HEK293T (cell line): Measurements from ENCODE around the gene CCNJ.

Experiments used
- CTCF ChIA-PET: fragments of 350-600 bp; formaldehyde crosslinking; extraction: SDS; loops from one replicate; lab custom pipeline; 2021; ENCODE audit warnings: antibody characterized with exemption, inconsistent platforms; lab: Yijun Ruan, JAX
- POLR2A ChIA-PET: fragments of 350-600 bp; formaldehyde crosslinking; extraction: SDS; loops from one replicate; lab custom pipeline; 2020; ENCODE audit warnings: antibody characterized with exemption, inconsistent platforms; lab: Yijun Ruan, JAX
- DNase-seq: peaks from one replicate; pipeline ENCODE4 v3.0.0; 2012; ENCODE audit warnings: mixed read lengths; ENCODE audit errors: extremely low spot score
- ARNT ChIP-seq: fragments of 450-650 bp; IDR thresholded peaks from 2 replicates; pipeline ENCODE4 v1.6.1; 2017; ENCODE audit warnings: mild to moderate bottlenecking
- BHLHE40 ChIP-seq: fragments of 450-650 bp; IDR thresholded peaks from 2 replicates; pipeline ENCODE4 v1.6.1; 2016; ENCODE audit warnings: mild to moderate bottlenecking, moderate library complexity, borderline replicate concordance
- CTBP1 ChIP-seq: fragments of 450-650 bp; IDR thresholded peaks from 2 replicates; pipeline ENCODE4 v1.6.1; 2016; ENCODE audit warnings: borderline replicate concordance
- ELF4 ChIP-seq: fragments of 450-650 bp; IDR thresholded peaks from 2 replicates; pipeline ENCODE4 v1.6.1; 2017; ENCODE audit warnings: antibody characterized with exemption
- FOXA1 ChIP-seq: fragments of 450-650 bp; IDR thresholded peaks from 2 replicates; pipeline ENCODE4 v1.6.1; 2016; ENCODE audit warnings: mild to moderate bottlenecking
- FOXK2 ChIP-seq: fragments of 450-650 bp; IDR thresholded peaks from 2 replicates; pipeline ENCODE4 v1.6.1; 2016; ENCODE audit warnings: mild to moderate bottlenecking
- FOXM1 ChIP-seq: fragments of 450-650 bp; IDR thresholded peaks from 2 replicates; pipeline ENCODE4 v1.6.1; 2017; ENCODE audit warnings: mild to moderate bottlenecking, borderline replicate concordance
- HDGF ChIP-seq: fragments of 450-650 bp; IDR thresholded peaks from 2 replicates; pipeline ENCODE4 v1.6.1; 2017; ENCODE audit warnings: antibody characterized with exemption, borderline replicate concordance
- L3MBTL2 ChIP-seq: fragments of 450-650 bp; conservative IDR thresholded peaks from 2 replicates; pipeline ENCODE4 v1.6.1; 2016; ENCODE audit warnings: mild to moderate bottlenecking
- LEF1 ChIP-seq: fragments of 450-650 bp; IDR thresholded peaks from 2 replicates; pipeline ENCODE4 v1.6.1; 2017; ENCODE audit warnings: mild to moderate bottlenecking, borderline replicate concordance
- NFRKB ChIP-seq: fragments of 450-650 bp; IDR thresholded peaks from 2 replicates; pipeline ENCODE4 v1.6.1; 2016; ENCODE audit warnings: mild to moderate bottlenecking, moderate library complexity
- PKNOX1 ChIP-seq: fragments of 450-650 bp; IDR thresholded peaks from 2 replicates; pipeline ENCODE4 v1.6.1; 2016
- SP1 ChIP-seq: fragments of 450-650 bp; IDR thresholded peaks from 2 replicates; pipeline ENCODE4 v1.6.1; 2017
- SUZ12 ChIP-seq: fragments of 450-650 bp; IDR thresholded peaks from 2 replicates; pipeline ENCODE4 v1.6.1; 2016; ENCODE audit warnings: mild to moderate bottlenecking
- TARDBP ChIP-seq: fragments of 450-650 bp; IDR thresholded peaks from 2 replicates; pipeline ENCODE4 v1.6.1; 2016
- ZNF384 ChIP-seq: fragments of 450-650 bp; IDR thresholded peaks from 2 replicates; pipeline ENCODE4 v1.6.1; 2016

Gene CCNJ

GRCh38 chr10:96075977-96076376, 32.6 kb downstream of the CCNJ start:
- POLR2A ChIA-PET: interaction anchor here (1.4 to 3.1 kb wide), 3 partner anchors 11 to 54 kb away, joined by 4 to 13 read pairs (median 6); partner anchors contain the start of gene ZNF518A
- DNase-seq: no peak
- TF ChIP-seq CTBP1: no peak
- no peak for TF ChIP-seq ELF4
- TF ChIP-seq FOXM1: no peak
- no peak for TF ChIP-seq SUZ12
- no peak for TF ChIP-seq ZNF384
- CTCF ChIA-PET: no interaction called here

- ChIA-PET CTCF (no interaction called here), POLR2A (interaction anchor here (3.1 kb wide), 1 partner anchor 13 kb away, joined by 13 read pairs; no protein-coding TSS in a partner anchor)
- TF ChIP-seq L3MBTL2 (no peak), FOXM1 (no peak), PKNOX1 (no peak), FOXA1 (no peak), ZNF384 (no peak), HDGF (no peak), SP1 (no peak), ELF4 (no peak), LEF1 (no peak), SUZ12 (no peak), BHLHE40 (no peak), CTBP1 (no peak), ARNT (no peak), FOXK2 (no peak), NFRKB (no peak), TARDBP (no peak)
- no peak for DNase-seq
Observed at GRCh38 chr10:96077156-96077555, 33.8 kb downstream of the CCNJ start.

DNA sequence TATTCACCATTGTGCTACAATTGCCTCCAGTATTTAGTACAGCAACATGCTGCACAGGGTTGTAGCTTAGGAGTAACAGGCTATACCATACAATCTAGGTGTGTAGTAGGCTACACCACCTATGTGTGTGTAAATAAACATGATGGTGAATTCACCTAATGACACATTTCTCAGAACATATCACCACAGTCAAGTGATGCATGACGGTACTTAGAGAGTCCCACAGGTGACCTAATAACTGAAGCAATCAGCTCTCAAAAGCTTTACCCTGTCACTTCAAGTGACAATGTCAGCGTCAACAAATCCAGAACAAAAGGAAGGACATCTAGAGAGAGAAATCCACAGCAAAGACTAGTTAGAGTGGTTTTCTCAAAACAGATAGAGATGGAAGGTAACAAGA, 38.8 kb downstream of the CCNJ start:
- TF ChIP-seq ZNF384 (no peak), PKNOX1 (no peak), LEF1 (no peak), SUZ12 (no peak), TARDBP (no peak), FOXM1 (no peak), ARNT (no peak), L3MBTL2 (no peak), HDGF (no peak), FOXK2 (no peak)
- ChIA-PET POLR2A (interaction anchor here (0.8 kb wide), 1 partner anchor 48 kb away, joined by 3 read pairs; the partner anchor contains the start of gene ZNF518A), CTCF (no interaction called here)
- DNase-seq: no peak

GRCh38 chr10:96082748-96083147, 39.4 kb downstream of the CCNJ start:
- ChIA-PET CTCF (no interaction called here), POLR2A (interaction anchor here (0.8 kb wide), 1 partner anchor 47 kb away, joined by 3 read pairs; the partner anchor contains the start of gene ZNF518A)
- TF ChIP-seq NFRKB (no peak), SP1 (no peak), FOXM1 (no peak)
- DNase-seq: no peak

DNA sequence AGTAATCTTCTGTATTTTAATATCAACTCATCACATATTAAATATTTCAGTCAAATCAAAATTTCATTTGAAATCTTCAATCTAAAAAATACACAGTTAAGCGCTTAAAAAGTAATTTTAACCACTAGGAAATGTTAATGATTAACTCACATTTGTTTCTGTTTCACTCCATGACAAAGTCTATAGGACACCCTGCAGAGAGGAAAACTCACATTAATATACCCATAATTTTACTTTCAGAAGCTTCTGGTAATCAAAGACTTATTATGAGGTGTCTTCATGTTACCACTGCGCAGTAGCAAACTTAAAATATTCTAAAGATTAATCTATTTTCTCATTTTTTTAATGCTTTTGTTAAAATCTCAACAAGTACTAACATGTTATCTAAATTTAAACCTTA, 45.7 kb downstream of the CCNJ start:
- TF ChIP-seq FOXK2 (no peak), CTBP1 (no peak), PKNOX1 (no peak), L3MBTL2 (no peak), TARDBP (no peak), FOXM1 (no peak), ZNF384 (no peak), ARNT (no peak), SP1 (no peak), LEF1 (no peak), BHLHE40 (no peak), NFRKB (no peak), SUZ12 (no peak), FOXA1 (no peak), HDGF (no peak)
- ChIA-PET POLR2A (interaction anchor here (0.6 to 2.9 kb wide), 18 partner anchors 14 to 1240 kb away, joined by 3 to 102 read pairs (median 4); partner anchors contain the start of genes CCNJ and ZNF518A), CTCF (no interaction called here)
- no peak for DNase-seq

DNA sequence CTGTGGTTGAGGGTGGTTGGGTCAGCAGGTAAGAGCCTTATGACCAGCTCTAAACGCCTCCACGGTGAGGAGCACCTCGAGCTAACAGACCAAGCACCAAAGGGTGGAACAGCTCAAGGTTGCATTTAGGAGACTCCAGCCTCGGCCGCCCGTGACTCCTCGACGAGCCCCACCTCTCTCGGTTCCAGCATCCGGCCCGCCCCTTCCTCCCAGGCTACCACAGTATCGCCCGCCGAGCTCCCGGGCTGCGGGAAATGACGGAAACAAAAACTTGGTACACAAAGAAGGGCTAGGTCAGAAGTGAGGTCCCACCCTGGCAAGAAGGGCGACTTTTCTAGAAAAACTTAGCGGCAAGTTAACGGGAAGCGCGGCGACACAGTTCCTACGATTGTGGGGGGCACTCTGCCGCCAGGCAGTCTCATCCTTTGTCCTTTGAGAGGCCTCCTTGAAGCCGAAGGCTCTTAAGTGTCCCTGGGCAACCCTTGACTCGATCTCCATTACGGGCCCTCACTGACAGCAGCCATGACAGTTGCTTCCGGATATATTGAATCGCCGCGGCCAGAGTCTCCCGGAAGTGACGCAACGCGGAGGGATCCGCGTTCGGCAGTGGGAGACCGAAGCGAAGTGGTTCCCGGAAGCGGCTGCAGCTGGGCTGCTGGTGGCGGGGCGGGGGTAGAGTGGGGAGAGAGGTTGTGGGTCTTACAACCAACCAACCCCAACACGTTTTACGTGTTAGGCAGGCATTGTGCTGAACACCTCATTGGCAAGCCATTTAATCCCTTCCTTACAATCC, 46.5 kb downstream of the CCNJ start:
- no peak for TF ChIP-seq ZNF384
- TF ChIP-seq BHLHE40: no peak
- TF ChIP-seq NFRKB: peak; percentile 94
- no peak for TF ChIP-seq SUZ12
- no peak for TF ChIP-seq HDGF
- peak; percentile 96 for TF ChIP-seq ELF4
- no peak for TF ChIP-seq SP1
- TF ChIP-seq PKNOX1: peak; percentile 66
- TF ChIP-seq CTBP1: 0 out of 2 replicates have a peak, but pooled peaks have one; percentile 24
- TF ChIP-seq FOXM1: no peak
- peak; percentile 62 for TF ChIP-seq L3MBTL2
- no peak for TF ChIP-seq FOXA1
- no peak for TF ChIP-seq ARNT
- DNase-seq: peak; percentile 95
- ChIA-PET CTCF (no interaction called here), POLR2A (interaction anchor here (0.6 to 2.9 kb wide), 18 partner anchors 14 to 1239 kb away, joined by 3 to 102 read pairs (median 4); partner anchors contain the start of genes CCNJ and ZNF518A)
